Endothelial cell (in vitro differentiated cells): Measurements from ENCODE around the gene CHD6. TPM values are rescaled to one million over a fixed set of nuclear protein-coding genes. Genes with fewer than 3 reads are reported as not detected.

Experiments
- DNase-seq: peaks from one replicate; pipeline ENCODE4 v3.0.0; 2021; ENCODE audit warnings: low spot score
- H3K27ac Mint-ChIP-seq: one replicate; pipeline ENCODE4 v1.8.0; 2021; ENCODE audit warnings: mixed read lengths, inconsistent platforms; ENCODE audit not compliant: unreplicated experiment
- H3K27me3 Mint-ChIP-seq: one replicate; pipeline ENCODE4 v1.8.0; 2021; ENCODE audit warnings: mild to moderate bottlenecking, moderate library complexity, mixed read lengths, inconsistent platforms; ENCODE audit not compliant: unreplicated experiment
- H3K36me3 Mint-ChIP-seq: one replicate; pipeline ENCODE4 v1.8.0; 2021; ENCODE audit warnings: mild to moderate bottlenecking, low read depth, mixed read lengths, inconsistent platforms; ENCODE audit not compliant: unreplicated experiment
- H3K4me1 Mint-ChIP-seq: one replicate; pipeline ENCODE4 v1.8.0; 2021; ENCODE audit warnings: mild to moderate bottlenecking, mixed read lengths, inconsistent platforms; ENCODE audit not compliant: unreplicated experiment
- H3K4me3 Mint-ChIP-seq: one replicate; pipeline ENCODE4 v1.8.0; 2021; ENCODE audit warnings: mild to moderate bottlenecking, mixed read lengths, inconsistent platforms; ENCODE audit not compliant: unreplicated experiment
- H3K9me3 Mint-ChIP-seq: one replicate; pipeline ENCODE4 v1.8.0; 2021; ENCODE audit warnings: mixed read lengths, inconsistent platforms; ENCODE audit not compliant: unreplicated experiment
- total RNA-seq: library from RNA; stranded (reverse); fragmentation: NEBNext Ultra II Directional; extraction: Animal tissue kit (Norgen Biotek cat#: 25700); gene quantifications from one replicate; pipeline ENCODE4 v1.2.1, GENCODE V29; 2021; ENCODE audit not compliant: unreplicated experiment
- TF ChIP-seq, protein P1 (sequence below): fragments of 200-600 bp; sonication (generic); IDR thresholded peaks from one replicate; pipeline ENCODE4 v1.5.0; 2021; ENCODE audit warnings: antibody characterized with exemption; ENCODE audit not compliant: unreplicated experiment

Gene CHD6
- total RNA-seq, 1 donor from 2014 or later = 71.8 TPM

DNA sequence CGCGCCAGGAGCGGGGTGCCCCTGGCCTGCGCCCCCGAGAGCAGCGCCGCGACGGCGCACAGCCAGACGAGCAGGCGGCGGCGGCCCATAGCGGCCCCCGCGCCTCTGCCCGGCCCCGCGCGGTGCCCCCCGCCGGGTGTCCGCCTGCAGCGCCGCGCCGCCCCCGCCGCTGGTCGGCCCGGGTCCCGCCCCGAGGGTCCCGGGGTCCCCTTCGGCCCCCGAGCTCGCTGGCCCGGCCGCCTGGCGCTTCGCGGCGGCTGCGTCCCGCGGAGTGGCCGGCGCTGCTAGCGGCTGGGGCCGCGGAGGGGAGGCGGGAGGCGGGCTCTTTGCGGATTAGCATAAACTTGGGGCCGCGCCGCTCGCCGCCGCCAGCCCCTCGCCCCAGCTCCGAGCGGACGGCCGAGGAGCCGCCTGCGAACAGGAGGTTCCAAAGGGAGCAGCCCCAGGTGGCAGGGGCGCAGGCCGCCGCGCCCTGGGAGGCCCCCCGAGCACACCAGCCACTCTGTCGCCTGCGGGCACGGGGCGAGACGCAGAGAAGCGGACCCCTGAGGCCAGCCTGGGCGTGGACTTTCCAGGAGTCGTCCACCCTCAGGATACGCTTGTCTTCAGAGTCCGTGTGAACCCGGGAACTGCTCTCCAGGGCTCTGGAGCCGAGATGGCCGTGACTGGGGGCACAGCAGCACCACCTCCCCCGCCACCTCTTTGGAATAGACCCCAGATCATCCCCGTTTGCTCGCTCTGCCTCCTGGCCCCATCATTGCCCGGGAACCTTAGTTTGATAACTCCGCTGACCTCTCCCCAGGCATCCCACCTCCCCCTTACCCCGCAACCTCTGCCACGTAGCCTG lies 251.4 kb downstream of the CHD6 start, which contains the start of gene EMILIN3:
TSS of gene EMILIN3 (minus strand) at position 273 of the 847 bp plus-strand sequence. CDS start at position 89, 184 bp downstream.
- H3K4me3 Mint-ChIP-seq = peak within 1 kb of the TSS; percentile 82
- H3K36me3 Mint-ChIP-seq = peaks cover 9% of the 10 kb centered on the region
- peak; percentile 44 for DNase-seq
- TF ChIP-seq, protein P1, sequence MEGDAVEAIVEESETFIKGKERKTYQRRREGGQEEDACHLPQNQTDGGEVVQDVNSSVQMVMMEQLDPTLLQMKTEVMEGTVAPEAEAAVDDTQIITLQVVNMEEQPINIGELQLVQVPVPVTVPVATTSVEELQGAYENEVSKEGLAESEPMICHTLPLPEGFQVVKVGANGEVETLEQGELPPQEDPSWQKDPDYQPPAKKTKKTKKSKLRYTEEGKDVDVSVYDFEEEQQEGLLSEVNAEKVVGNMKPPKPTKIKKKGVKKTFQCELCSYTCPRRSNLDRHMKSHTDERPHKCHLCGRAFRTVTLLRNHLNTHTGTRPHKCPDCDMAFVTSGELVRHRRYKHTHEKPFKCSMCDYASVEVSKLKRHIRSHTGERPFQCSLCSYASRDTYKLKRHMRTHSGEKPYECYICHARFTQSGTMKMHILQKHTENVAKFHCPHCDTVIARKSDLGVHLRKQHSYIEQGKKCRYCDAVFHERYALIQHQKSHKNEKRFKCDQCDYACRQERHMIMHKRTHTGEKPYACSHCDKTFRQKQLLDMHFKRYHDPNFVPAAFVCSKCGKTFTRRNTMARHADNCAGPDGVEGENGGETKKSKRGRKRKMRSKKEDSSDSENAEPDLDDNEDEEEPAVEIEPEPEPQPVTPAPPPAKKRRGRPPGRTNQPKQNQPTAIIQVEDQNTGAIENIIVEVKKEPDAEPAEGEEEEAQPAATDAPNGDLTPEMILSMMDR = no peak
- H3K4me1 Mint-ChIP-seq = peaks cover 5% of the 10 kb centered on the region
- H3K9me3 Mint-ChIP-seq = peaks cover 4% of the 10 kb centered on the region
- H3K27me3 Mint-ChIP-seq = peaks cover 29% of the 10 kb centered on the region
- peak within 1 kb of the TSS; percentile 36 for H3K27ac Mint-ChIP-seq

DNA sequence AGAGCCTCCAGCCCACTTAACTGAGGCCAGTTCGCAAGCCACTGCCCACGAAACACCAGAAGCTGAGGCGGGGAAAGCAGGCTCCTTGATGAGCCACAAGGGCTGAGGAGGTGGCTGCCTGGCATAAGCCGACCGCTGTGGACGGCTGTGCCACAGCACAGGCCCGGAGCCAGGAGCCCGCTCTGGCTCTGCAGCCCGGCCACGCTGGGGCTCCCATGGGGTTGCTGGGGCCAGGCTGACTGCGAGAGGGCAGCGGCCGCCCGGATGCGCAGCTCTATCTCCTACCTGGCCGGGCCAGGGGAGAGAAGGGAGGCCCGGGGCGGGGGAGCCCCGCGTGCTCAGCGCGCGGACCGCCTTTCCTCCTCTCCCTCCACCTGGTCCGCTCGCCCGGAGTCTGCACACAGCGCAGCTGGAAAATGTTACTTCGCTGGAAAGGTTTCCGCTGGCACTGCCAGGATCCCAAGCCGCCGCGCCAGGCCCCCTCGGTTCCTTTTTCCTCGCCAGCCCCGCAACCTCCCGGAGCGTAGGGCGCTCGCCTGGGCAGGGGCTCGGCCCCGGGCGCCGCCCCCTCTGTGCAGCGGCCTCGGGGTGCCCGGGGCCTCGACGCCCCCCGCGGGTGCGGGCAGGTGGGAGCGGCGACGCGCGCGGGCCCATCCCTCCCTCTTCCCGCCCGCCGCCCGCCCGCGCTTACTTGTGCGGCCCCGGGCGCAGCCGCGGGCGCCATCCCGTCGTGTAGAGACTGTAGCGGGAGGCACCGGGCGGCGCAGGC lies 252.2 kb downstream of the CHD6 start:
- H3K36me3 Mint-ChIP-seq = peaks cover 3% of the 10 kb centered on the region
- no peak overlapping the region for H3K27ac Mint-ChIP-seq
- H3K4me1 Mint-ChIP-seq = peaks cover 5% of the 10 kb centered on the region
- no peaks in the 10 kb centered on the region for H3K9me3 Mint-ChIP-seq
- TF ChIP-seq, protein P1 = no peak
- H3K4me3 Mint-ChIP-seq = peak overlapping the region; percentile 45
- H3K27me3 Mint-ChIP-seq = peaks cover 29% of the 10 kb centered on the region
- no peak for DNase-seq

DNA sequence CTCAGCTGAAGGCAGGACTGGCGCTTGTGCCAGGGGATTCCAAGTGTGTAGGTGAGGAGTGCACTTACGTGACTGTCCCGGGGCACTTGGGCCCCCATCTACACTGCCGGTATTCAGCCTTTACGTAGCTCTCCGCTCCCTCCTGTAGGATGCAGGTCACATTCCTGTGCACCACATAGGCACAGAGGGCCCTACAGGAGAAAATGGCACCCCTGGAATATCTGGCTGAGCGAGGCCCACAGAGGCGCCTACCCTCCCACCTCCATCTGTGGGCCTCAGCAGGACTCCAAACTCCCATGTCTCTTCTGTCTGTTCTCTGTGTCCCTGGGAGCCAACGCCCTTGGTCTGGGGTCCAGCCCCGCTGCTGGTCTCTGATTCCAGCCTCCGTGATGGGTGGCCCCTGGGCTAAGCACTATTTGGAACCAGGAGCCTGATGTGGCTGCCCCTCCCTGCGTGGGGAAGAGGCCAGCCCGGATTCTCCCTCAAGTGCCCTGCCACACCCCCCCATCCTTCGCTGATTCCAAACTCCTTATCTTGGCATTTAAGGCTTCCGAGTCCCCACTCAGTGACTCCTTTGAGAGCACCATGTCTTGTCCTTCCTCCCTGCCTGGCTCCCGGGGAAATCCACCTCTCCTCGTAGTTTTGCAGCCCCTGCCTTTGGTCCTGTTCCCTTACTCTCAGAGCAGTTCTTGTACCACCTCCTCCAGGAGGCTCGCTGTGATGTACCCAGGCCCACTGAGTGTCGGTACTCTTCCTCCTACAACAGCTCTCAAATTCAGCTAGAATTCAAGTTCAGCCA lies 253.0 kb downstream of the CHD6 start:
- peak overlapping the region; percentile 45 for H3K4me3 Mint-ChIP-seq
- peaks cover 3% of the 10 kb centered on the region for H3K36me3 Mint-ChIP-seq
- peaks cover 8% of the 10 kb centered on the region for H3K4me1 Mint-ChIP-seq
- H3K9me3 Mint-ChIP-seq = no peaks in the 10 kb centered on the region
- DNase-seq = no peak
- TF ChIP-seq, protein P1 = no peak
- H3K27me3 Mint-ChIP-seq = peaks cover 29% of the 10 kb centered on the region
- H3K27ac Mint-ChIP-seq = no peak overlapping the region

DNA sequence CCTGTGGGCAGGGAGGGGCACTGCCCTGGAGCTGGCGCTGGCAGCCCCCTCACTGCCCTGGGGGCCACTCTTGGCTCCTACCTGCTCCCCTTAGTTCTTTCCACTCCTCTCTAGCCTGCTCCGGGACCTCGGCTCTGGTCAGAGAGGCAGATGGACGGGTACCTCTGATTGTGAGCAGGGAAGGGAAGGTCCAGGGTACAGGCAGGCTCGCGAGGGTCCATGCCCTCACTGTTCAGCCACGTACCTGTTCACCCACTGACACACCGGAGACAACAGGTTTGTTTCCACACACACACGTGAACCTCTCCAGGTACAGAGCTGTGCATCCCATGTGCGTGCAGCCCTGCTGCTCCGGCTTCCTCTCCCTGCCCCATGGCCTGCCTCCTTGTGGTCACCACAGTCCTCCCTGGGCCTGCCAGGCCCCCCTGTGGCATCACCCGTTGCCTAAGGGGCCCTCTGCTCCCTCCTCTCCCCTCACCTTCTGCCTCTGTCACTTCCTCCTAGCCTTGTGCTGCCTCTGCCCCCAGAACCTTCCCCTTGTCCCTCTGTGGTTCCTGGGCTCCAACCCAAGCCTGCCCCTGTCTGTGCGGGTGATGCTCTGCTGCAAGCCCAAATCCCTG lies 253.8 kb downstream of the CHD6 start:
- TF ChIP-seq, protein P1 = no peak
- H3K9me3 Mint-ChIP-seq = no peaks in the 10 kb centered on the region
- H3K27me3 Mint-ChIP-seq = peaks cover 29% of the 10 kb centered on the region
- peaks cover 9% of the 10 kb centered on the region for H3K4me1 Mint-ChIP-seq
- no peak overlapping the region for H3K27ac Mint-ChIP-seq
- no peak overlapping the region for H3K4me3 Mint-ChIP-seq
- peaks cover 3% of the 10 kb centered on the region for H3K36me3 Mint-ChIP-seq
- DNase-seq = no peak
